Activated CD8-positive, alpha-beta memory T cell treated with anti-CD3 and anti-CD28 coated beads for 48 hours (primary cell): Measurements from ENCODE around the gene XIRP2.

ENCODE experiments used
- DNase-seq, 3 experiments: peaks; one replicate each; pipeline ENCODE4 v3.0.0-alpha.2; 2020; ENCODE audit warnings: low read depth in 2 of 3, low spot score in 2 of 3

XIRP2 gene

GRCh38 chr2:166888180-166888579, at the start of gene XIRP2:
XIRP2 (plus strand) TSS chr2:166888480; CDS start chr2:166903483, 15,003 bp downstream.
- no peak for DNase-seq

GRCh38 chr2:166841152-166841551, 47.1 kb upstream of the XIRP2 start:
- no peak for DNase-seq

- DNase-seq = no peak
Measured at GRCh38 chr2:166841679-166842078, 46.6 kb upstream of the XIRP2 start.

GRCh38 chr2:166844111-166844510, 44.2 kb upstream of the XIRP2 start:
- no peak for DNase-seq

- DNase-seq = no peak
Measured at GRCh38 chr2:166862468-166863132, 25.7 kb upstream of the XIRP2 start.

- DNase-seq = no peak
Measured at GRCh38 chr2:166867874-166868514, 20.3 kb upstream of the XIRP2 start.

- no peak for DNase-seq
Measured at GRCh38 chr2:166870346-166870745, 17.9 kb upstream of the XIRP2 start.

- DNase-seq = no peak
Measured at GRCh38 chr2:166881177-166881576, 7.1 kb upstream of the XIRP2 start.

GRCh38 chr2:166882851-166883250, 5.4 kb upstream of the XIRP2 start:
- no peak for DNase-seq

- DNase-seq = no peak
Measured at GRCh38 chr2:166891727-166892126, 3.4 kb downstream of the XIRP2 start.

- DNase-seq = no peak
Measured at GRCh38 chr2:166892397-166892796, 4.1 kb downstream of the XIRP2 start.

GRCh38 chr2:166895243-166895642, 7.0 kb downstream of the XIRP2 start:
- no peak for DNase-seq

GRCh38 chr2:166897666-166898065, 9.4 kb downstream of the XIRP2 start:
- no peak for DNase-seq

- no peak for DNase-seq
Measured at GRCh38 chr2:166899676-166900075, 11.4 kb downstream of the XIRP2 start.

- no peak for DNase-seq
Measured at GRCh38 chr2:166900700-166901099, 12.4 kb downstream of the XIRP2 start.

- no peak for DNase-seq
Measured at GRCh38 chr2:166901336-166901735, 13.1 kb downstream of the XIRP2 start.

- no peak for DNase-seq
Measured at GRCh38 chr2:166916987-166917386, 28.7 kb downstream of the XIRP2 start.

- no peak for DNase-seq
Measured at GRCh38 chr2:166917415-166917814, 29.1 kb downstream of the XIRP2 start.

- no peak for DNase-seq
Measured at GRCh38 chr2:166921261-166921896, 33.1 kb downstream of the XIRP2 start.

- DNase-seq = no peak
Measured at GRCh38 chr2:166924967-166925366, 36.7 kb downstream of the XIRP2 start.

GRCh38 chr2:166926657-166927056, 38.4 kb downstream of the XIRP2 start:
- no peak for DNase-seq

GRCh38 chr2:166932032-166932431, 43.8 kb downstream of the XIRP2 start:
- no peak for DNase-seq
